SK-N-SH (cell line): ENCODE results near the gene RNF227.

Experiments used
- CTCF ChIP-seq: fragments of 200-600 bp; sonication (generic); IDR thresholded peaks from 2 replicates; pipeline ENCODE4 v1.6.1; 2017; ENCODE audit warnings: antibody characterized with exemption, mild to moderate bottlenecking, moderate library complexity
- EP300 ChIP-seq, 2 experiments: IDR thresholded peaks; 2 replicates each; pipeline versions ENCODE4 v1.4.0 to v1.6.1; 2012; ENCODE audit warnings: borderline replicate concordance in 1 of 2, low read depth in 1 of 2, low read length in 1 of 2
- EZH2phosphoT487 ChIP-seq: fragments of 200-600 bp; sonication (generic); IDR thresholded peaks from 2 replicates; pipeline ENCODE4 v1.6.1; 2017; ENCODE audit warnings: low read depth, mixed run types, mild to moderate bottlenecking, antibody characterized with exemption, moderate library complexity, borderline replicate concordance
- FOXJ3 ChIP-seq: sonication (generic); formaldehyde crosslinking; IDR thresholded peaks from 2 replicates; pipeline ENCODE4 v1.5.1; 2020; ENCODE audit warnings: mild to moderate bottlenecking, missing genetic modification reagents
- FOXM1 ChIP-seq: IDR thresholded peaks from 2 replicates; pipeline ENCODE4 v1.4.0; 2012; ENCODE audit warnings: low read depth, mild to moderate bottlenecking
- GABPA ChIP-seq: IDR thresholded peaks from 2 replicates; pipeline ENCODE4 v1.4.0; 2012; ENCODE audit warnings: low read depth, mild to moderate bottlenecking
- JUND ChIP-seq: IDR thresholded peaks from 2 replicates; pipeline ENCODE4 v1.4.0; 2012
- PBX3 ChIP-seq: IDR thresholded peaks from 2 replicates; pipeline ENCODE4; 2012
- POLR2AphosphoS5 ChIP-seq: IDR thresholded peaks from 2 replicates; pipeline ENCODE4 v1.6.1; 2012; ENCODE audit warnings: low read depth, low read length

DNA sequence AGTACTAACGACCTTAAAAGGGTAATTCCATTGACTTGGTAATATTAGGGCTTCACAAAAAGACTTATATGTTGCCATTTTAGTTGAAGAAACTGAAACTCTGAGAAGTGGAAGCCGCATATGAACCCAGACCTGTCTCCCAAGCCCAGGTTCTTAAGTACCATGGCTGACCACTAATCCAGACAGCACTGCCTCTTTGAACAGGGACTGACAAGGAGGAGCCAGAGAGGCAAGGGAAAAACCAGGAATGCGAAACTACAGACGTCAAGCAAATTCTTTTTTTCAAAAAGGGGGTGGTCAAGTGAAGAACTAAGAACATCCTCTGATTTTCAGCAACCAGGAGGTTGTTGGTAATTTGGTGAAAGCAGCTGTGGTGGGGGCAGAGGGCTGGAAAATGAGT, 43.0 kb downstream of the RNF227 start:
- no peak for TF ChIP-seq CTCF
- no peak for TF ChIP-seq FOXJ3 (CRISPR knock-in tag)
- TF ChIP-seq JUND = no peak
- no peak for TF ChIP-seq EZH2phosphoT487
- TF ChIP-seq FOXM1 = no peak
- TF ChIP-seq GABPA = no peak
- TF ChIP-seq EP300 (IDR thresholded peaks at IDR 0.05; ENCODE audit: borderline replicate concordance in 1 of 2, low read depth in 1 of 2, low read length in 1 of 2) = no peak
- no peak for TF ChIP-seq POLR2AphosphoS5
- no peak for TF ChIP-seq PBX3
